SU-DHL-6 (cell line): ENCODE data around the gene ADAR.

Experiments used
- H2AFZ ChIP-seq: fragments of 200-600 bp; sonication (generic); 2 replicates; pipeline ENCODE4 v1.6.1; 2014; ENCODE audit warnings: low read depth, mild to moderate bottlenecking, moderate library complexity, mixed read lengths, antibody characterized with exemption, low read length; ENCODE audit not compliant: severe bottlenecking
- H3F3A ChIP-seq: fragments of 200-600 bp; shearing (Covaris generic); 2 replicates; pipeline ENCODE4 v1.6.0; 2016; ENCODE audit warnings: antibody characterized with exemption, mild to moderate bottlenecking; ENCODE audit not compliant: insufficient read depth
- H3K27ac ChIP-seq: fragments of 200-600 bp; sonication (generic); 2 replicates; pipeline ENCODE4 v1.5.1; 2016; ENCODE audit warnings: low read depth, mild to moderate bottlenecking, low read length, moderate library complexity, mixed read lengths
- H3K27me3 ChIP-seq: fragments of 200-600 bp; sonication (generic), shearing (Covaris generic); 2 replicates; pipeline ENCODE4 v1.6.0; 2014; ENCODE audit warnings: mild to moderate bottlenecking, low read length
- H3K36me3 ChIP-seq: fragments of 200-600 bp; sonication (generic); 2 replicates; pipeline ENCODE4 v1.6.1; 2014; ENCODE audit warnings: mild to moderate bottlenecking, low read length, mixed read lengths
- H3K4me2 ChIP-seq: fragments of 300-600, 200-600 bp; shearing (Covaris generic), sonication (generic); 2 replicates; pipeline ENCODE4 v1.6.0; 2014; ENCODE audit warnings: low read length, low read depth, mild to moderate bottlenecking; ENCODE audit not compliant: poor library complexity, severe bottlenecking
- H3K4me3 ChIP-seq: fragments of 200-600 bp; sonication (generic); 2 replicates; pipeline ENCODE4 v1.5.1; 2014; ENCODE audit warnings: antibody characterized with exemption, low read length, mild to moderate bottlenecking, mixed read lengths; ENCODE audit not compliant: insufficient read depth, poor library complexity, severe bottlenecking
- H3K79me2 ChIP-seq: fragments of 200-600 bp; sonication (generic); 2 replicates; pipeline ENCODE4 v1.6.1; 2014; ENCODE audit warnings: mild to moderate bottlenecking, low read length, moderate library complexity; ENCODE audit not compliant: insufficient read depth
- H3K9ac ChIP-seq: fragments of 200-600 bp; sonication (generic); 2 replicates; pipeline ENCODE4 v1.7.0; 2014; ENCODE audit warnings: mild to moderate bottlenecking, low read length
- H3K9me2 ChIP-seq: fragments of 200-600 bp; sonication (generic); replicated peaks from 2 replicates; pipeline ENCODE4 v1.6.1; 2014; ENCODE audit warnings: low read length; ENCODE audit not compliant: insufficient read depth
- H3K9me3 ChIP-seq: fragments of 200-600 bp; sonication (generic); 2 replicates; pipeline ENCODE4 v1.6.1; 2014; ENCODE audit warnings: low read length, mixed read lengths; ENCODE audit not compliant: insufficient read depth
- H4K20me1 ChIP-seq: fragments of 200-600 bp; sonication (generic); 2 replicates; pipeline ENCODE4 v1.6.1; 2014; ENCODE audit warnings: low read depth, mild to moderate bottlenecking, antibody characterized with exemption, low read length, moderate library complexity, mixed read lengths
- CTCF ChIP-seq: fragments of 200-600 bp; sonication (generic); IDR thresholded peaks from one replicate; pipeline ENCODE4 v1.5.1; 2017; ENCODE audit warnings: antibody characterized with exemption, mild to moderate bottlenecking, low read length, moderate library complexity; ENCODE audit not compliant: insufficient read depth, poor library complexity, severe bottlenecking
- EZH2phosphoT487 ChIP-seq: fragments of 200-600 bp; sonication (generic), shearing (Covaris generic); conservative IDR thresholded peaks from 2 replicates; pipeline ENCODE4 v1.6.1; 2018; ENCODE audit warnings: mild to moderate bottlenecking, antibody characterized with exemption, low read length, moderate library complexity, mixed read lengths

The ADAR gene

GRCh38 chr1:154581766-154582165, 26.2 kb downstream of the ADAR start:
- no peak overlapping the region for H3K4me2 ChIP-seq
- TF ChIP-seq CTCF (no peak), EZH2phosphoT487 (no peak)
- H3K36me3 ChIP-seq = peaks cover 20% of the 10 kb centered on the region
- H4K20me1 ChIP-seq = no peaks in the 10 kb centered on the region
- H3K9ac ChIP-seq = no peak overlapping the region
- no peaks in the 10 kb centered on the region for H3K79me2 ChIP-seq
- H3K27ac ChIP-seq = no peak overlapping the region
- H3F3A ChIP-seq = no peaks in the 10 kb centered on the region
- H3K4me3 ChIP-seq = no peak overlapping the region
- no peaks in the 10 kb centered on the region for H3K9me2 ChIP-seq
- no peak overlapping the region for H2AFZ ChIP-seq
- no peaks in the 10 kb centered on the region for H3K27me3 ChIP-seq
- no peaks in the 10 kb centered on the region for H3K9me3 ChIP-seq

GRCh38 chr1:154579374-154579773, 28.6 kb downstream of the ADAR start:
- no peak for TF ChIP-seq CTCF
- TF ChIP-seq EZH2phosphoT487 = no peak
- Histone ChIP-seq H3K9me3 (no peaks in the 10 kb centered on the region), H3K4me3 (no peak overlapping the region), H3K9ac (no peak overlapping the region), H3K27me3 (no peaks in the 10 kb centered on the region), H4K20me1 (no peaks in the 10 kb centered on the region), H3F3A (peaks cover 8% of the 10 kb centered on the region; the same call in 1 of the 2 replicates), H3K4me2 (no peak overlapping the region), H3K79me2 (no peaks in the 10 kb centered on the region), H3K27ac (no peak overlapping the region), H3K36me3 (peaks cover 12% of the 10 kb centered on the region), H2AFZ (no peak overlapping the region), H3K9me2 (no peaks in the 10 kb centered on the region)

GRCh38 chr1:154578058-154578418, 29.9 kb downstream of the ADAR start:
- H3K4me3 ChIP-seq = no peak overlapping the region
- H3K79me2 ChIP-seq = no peaks in the 10 kb centered on the region
- H3K9ac ChIP-seq = no peak overlapping the region
- H3K27ac ChIP-seq = no peak overlapping the region
- H2AFZ ChIP-seq = no peak overlapping the region
- H3K9me2 ChIP-seq = no peaks in the 10 kb centered on the region
- TF ChIP-seq CTCF (no peak), EZH2phosphoT487 (no peak)
- H3K27me3 ChIP-seq = no peaks in the 10 kb centered on the region
- H3K36me3 ChIP-seq = 0 out of 2 replicates have a peak, but pooled peaks cover 4% of the 10 kb centered on the region
- H3F3A ChIP-seq = peaks cover 8% of the 10 kb centered on the region; the same call in 1 of the 2 replicates
- H4K20me1 ChIP-seq = no peaks in the 10 kb centered on the region
- H3K9me3 ChIP-seq = no peaks in the 10 kb centered on the region
- no peak overlapping the region for H3K4me2 ChIP-seq
